Stomach (tissue), 9 donors: Measurements from ENCODE around the gene KHNYN. TPM values are rescaled to one million over a fixed set of nuclear protein-coding genes. Genes with fewer than 3 reads are reported as not detected.

Source experiments
- DNase-seq, 2 donors: peaks; one replicate each; pipeline versions ENCODE4 v3.0.0 to v3.0.0-alpha.2; 2013 to 2019
- H3K27ac ChIP-seq, 5 donors: fragments of 200-600 bp in 4 of 5; sonication (generic) in 4 of 5; one replicate each; pipeline ENCODE4 v1.5.1; 2013 to 2019; ENCODE audit warnings: mild to moderate bottlenecking in 1 of 5, moderate library complexity in 1 of 5
- H3K27me3 ChIP-seq, 3 donors: fragments of 200-600 bp; sonication (generic); one replicate each; pipeline ENCODE4 v1.5.1; 2017 to 2019; ENCODE audit warnings: mixed run types in 1 of 3
- H3K36me3 ChIP-seq, 4 donors: fragments of 200-600 bp; sonication (generic); 1 replicate in 3 of 4; 2 replicates in 1 of 4; pipeline ENCODE4 v1.5.1; 2016 to 2019
- H3K4me1 ChIP-seq, 4 donors: fragments of 200-600 bp; sonication (generic); one replicate each; pipeline ENCODE4 v1.5.1; 2016 to 2019
- H3K4me3 ChIP-seq, 4 donors: fragments of 200-600 bp; sonication (generic) in 3 of 4; one replicate each; pipeline ENCODE4 v1.5.1; 2016 to 2019; ENCODE audit warnings: mild to moderate bottlenecking in 1 of 4
- H3K9me3 ChIP-seq, 4 donors: fragments of 200-600 bp; sonication (generic); one replicate each; pipeline ENCODE4 v1.5.1; 2016 to 2019
- EP300 ChIP-seq: sonication (generic); formaldehyde crosslinking; IDR thresholded peaks from one replicate; pipeline ENCODE4 v1.6.1; 2017; ENCODE audit warnings: antibody characterized with exemption
- POLR2A ChIP-seq, 4 donors: fragments of 450-650 bp; IDR thresholded peaks; one replicate each; pipeline ENCODE4 v1.6.1; 2016; ENCODE audit warnings: antibody characterized with exemption in 4 of 4, control low read depth in 2 of 4, mild to moderate bottlenecking in 1 of 4, moderate library complexity in 1 of 4
- POLR2AphosphoS5 ChIP-seq, 3 donors: sonication (generic); formaldehyde crosslinking; IDR thresholded peaks; one replicate each; pipeline ENCODE4 v1.6.1; 2016; ENCODE audit warnings: antibody characterized with exemption in 3 of 3
- WGBS, 5 donors: extraction: QIAGEN DNeasy Blood & Tissue Kit in 3 of 5; methylation state at CpG; one replicate each; pipeline versions ENCODE4 v1.1.5 to v1.1.7; 2013 to 2018; 5-methylcytosine and 5-hydroxymethylcytosine counted together
- intact Hi-C: fragments of 100-400 bp; cut with DNase I; formaldehyde crosslinking; loops from one replicate; pipeline ENCODE4 v1.15.1; 2023; ENCODE audit warnings: low total_unique reads
- polyA plus RNA-seq, 3 donors: library from polyadenylated mRNA; stranded (reverse); fragments of 200-250 nt; gene quantifications; one replicate each; pipeline ENCODE4 v1.2.3, GENCODE V29; 2013
- total RNA-seq, 5 donors: library from RNA; depleted of rRNA; stranded (reverse); fragments of >200 nt; gene quantifications; one replicate each; pipeline versions ENCODE4 v1.1.0 to v1.2.3, GENCODE V29; 2014 to 2016
- TF ChIP-seq, protein P1 (sequence below), 7 experiments: fragments of 450-650 bp in 4 of 7; fragments of 200-600 bp in 3 of 7; sonication (generic) in 3 of 7; IDR thresholded peaks; one replicate each; pipeline ENCODE4 v1.5.1; 2016 to 2019; ENCODE audit warnings: antibody characterized with exemption in 7 of 7, control low read depth in 2 of 7, mild to moderate bottlenecking in 1 of 7
- donor health status: healthy with polysubstance abuse.
- donor health status: Bipolar disorder and iron deficiency.
- donor health status: healthy.

KHNYN gene
- total and polyA plus RNA-seq, 8 donors = 13.9 to 348 (median 65.5) TPM

DNA sequence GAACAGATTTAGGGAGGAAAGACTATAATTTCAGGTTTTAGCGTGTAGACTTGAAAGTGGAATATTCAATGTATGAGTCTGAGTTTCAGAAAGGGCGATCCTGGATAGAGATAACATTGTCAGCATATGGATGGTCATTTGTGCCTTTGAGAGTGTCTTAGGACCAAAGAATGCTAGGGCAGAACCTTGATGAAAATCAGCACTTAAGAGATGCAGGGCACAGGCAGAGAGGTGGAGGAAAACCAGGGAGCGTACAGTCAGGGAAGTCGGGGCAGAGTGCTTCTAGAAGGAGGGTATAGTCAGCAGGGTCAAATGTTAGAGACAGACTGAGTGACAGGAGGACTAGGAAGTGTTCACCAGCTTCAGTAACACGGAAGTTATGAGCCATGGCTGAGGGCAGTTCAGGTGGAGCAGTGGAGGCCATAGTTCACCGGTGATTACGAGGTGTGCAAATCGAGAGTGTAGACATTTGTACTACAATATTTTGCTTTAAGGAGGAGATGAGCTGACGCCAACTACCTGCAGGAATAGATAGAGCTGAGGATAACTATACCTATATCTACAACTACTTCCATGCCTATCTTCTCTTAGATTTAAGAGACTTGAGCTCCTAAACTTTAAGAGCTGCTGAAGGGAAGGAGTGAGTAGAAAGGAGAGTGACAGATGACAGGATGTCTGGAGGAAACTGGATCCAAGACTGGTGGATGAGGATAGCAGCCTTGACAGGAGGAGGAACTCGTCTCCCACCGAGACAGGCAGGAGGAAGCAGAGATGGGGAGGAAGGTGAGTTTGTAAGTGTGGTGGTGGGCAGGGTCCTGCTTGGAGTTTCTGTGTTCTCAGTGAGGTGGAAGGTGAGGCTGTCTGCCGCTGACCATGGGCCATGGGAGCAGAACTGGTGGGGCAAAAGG is 6.8 kb upstream of the KHNYN start:
- Histone ChIP-seq H3K9me3 (no peaks in the 10 kb centered on the region), H3K4me3 (no peak overlapping the region), H3K27ac (peak overlapping the region in 4 of 5 donors; percentile 19 to 67 (median 50)), H3K27me3 (no peaks in the 10 kb centered on the region), H3K36me3 (no peaks in the 10 kb centered on the region), H3K4me1 (peaks cover 29 to 70% (median 43%) of the 10 kb centered on the region in 4 donors)
- intact Hi-C loops = no loop called here
- no peak for TF ChIP-seq EP300
- peak in 2 of 3 donors; percentile 47 to 54 for TF ChIP-seq POLR2AphosphoS5 (IDR thresholded peaks at IDR 0.05)
- TF ChIP-seq, protein P1, sequence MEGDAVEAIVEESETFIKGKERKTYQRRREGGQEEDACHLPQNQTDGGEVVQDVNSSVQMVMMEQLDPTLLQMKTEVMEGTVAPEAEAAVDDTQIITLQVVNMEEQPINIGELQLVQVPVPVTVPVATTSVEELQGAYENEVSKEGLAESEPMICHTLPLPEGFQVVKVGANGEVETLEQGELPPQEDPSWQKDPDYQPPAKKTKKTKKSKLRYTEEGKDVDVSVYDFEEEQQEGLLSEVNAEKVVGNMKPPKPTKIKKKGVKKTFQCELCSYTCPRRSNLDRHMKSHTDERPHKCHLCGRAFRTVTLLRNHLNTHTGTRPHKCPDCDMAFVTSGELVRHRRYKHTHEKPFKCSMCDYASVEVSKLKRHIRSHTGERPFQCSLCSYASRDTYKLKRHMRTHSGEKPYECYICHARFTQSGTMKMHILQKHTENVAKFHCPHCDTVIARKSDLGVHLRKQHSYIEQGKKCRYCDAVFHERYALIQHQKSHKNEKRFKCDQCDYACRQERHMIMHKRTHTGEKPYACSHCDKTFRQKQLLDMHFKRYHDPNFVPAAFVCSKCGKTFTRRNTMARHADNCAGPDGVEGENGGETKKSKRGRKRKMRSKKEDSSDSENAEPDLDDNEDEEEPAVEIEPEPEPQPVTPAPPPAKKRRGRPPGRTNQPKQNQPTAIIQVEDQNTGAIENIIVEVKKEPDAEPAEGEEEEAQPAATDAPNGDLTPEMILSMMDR (IDR thresholded peaks at IDR 0.05) = no peak
- no peak for TF ChIP-seq POLR2A (IDR thresholded peaks at IDR 0.05)
- peak; percentile 53 to 74 for DNase-seq
- WGBS, 5 donors = 52 to 67% (median 60%) methylated on average over 12 of the region's 12 CpGs

DNA sequence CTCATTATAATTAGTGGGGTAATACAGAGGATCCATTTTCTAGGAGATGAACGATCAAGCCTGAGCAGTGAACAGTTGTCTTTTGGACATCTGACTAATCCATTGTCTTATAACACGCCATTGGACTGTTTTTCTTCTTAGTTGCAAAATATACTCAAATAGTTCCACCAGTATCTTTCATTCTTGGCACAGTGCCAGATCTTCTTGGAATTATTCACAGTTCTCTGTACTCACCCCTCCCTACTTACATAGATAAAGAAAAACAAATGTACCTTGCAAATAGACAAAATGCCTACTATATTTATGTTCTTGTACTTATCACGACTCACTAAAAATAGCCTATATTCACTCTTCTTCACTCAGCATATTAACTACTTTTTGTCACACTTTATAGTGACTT is 4.0 kb upstream of the KHNYN start:
- peaks cover 44 to 74% (median 53%) of the 10 kb centered on the region in 4 donors for H3K4me1 ChIP-seq
- no peaks in the 10 kb centered on the region for H3K36me3 ChIP-seq
- H3K27ac ChIP-seq = peak overlapping the region in 4 of 5 donors; percentile 24 to 99 (median 98)
- no peak overlapping the region for H3K4me3 ChIP-seq
- intact Hi-C loops = no loop called here
- 18 to 27% (median 20%) methylated on average over 3 of the region's 3 CpGs for WGBS, 5 donors
- H3K9me3 ChIP-seq = no peaks in the 10 kb centered on the region
- TF ChIP-seq, protein P1 (IDR thresholded peaks at IDR 0.05) = no peak
- TF ChIP-seq POLR2A (IDR thresholded peaks at IDR 0.05) (no peak), POLR2AphosphoS5 (IDR thresholded peaks at IDR 0.05) (no peak), EP300 (no peak)
- H3K27me3 ChIP-seq = no peaks in the 10 kb centered on the region
- peak in 1 of 2 donors; percentile 75 for DNase-seq

DNA sequence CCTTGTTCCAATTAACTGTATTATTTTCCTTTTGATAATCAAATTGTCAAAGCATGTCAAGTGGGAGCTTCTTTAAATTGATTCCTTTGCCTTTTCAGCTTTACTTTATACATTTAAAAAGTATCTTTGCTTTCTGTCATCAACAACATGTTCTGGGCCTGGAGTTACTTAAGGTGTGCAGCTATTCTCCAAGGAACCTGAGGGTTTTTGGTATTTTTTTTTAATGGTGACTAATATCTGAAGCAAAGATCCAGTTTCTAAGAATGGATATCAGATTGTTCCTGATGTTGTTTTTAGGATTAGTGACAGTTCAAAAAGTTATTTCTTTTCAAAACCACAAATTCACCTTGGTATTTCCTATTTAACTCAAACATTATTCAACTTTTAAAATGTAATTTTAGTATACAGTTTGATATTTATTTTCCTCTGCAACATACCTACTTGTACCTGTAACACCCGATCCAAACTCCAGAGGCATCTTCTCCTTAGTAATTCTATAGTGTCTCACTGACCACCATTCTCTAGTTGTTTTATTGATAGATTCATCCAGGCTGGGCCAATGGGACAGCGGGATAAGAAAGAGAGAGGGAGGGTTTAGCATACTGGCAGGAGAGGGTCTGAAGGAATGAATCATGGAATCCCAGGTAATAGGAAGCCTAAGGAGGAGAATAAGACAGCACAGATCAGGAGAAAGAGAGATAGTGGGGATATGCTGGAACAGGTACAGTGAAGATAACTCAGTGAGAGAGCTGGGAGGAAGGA is 3.4 kb upstream of the KHNYN start:
- Histone ChIP-seq H3K4me1 (peaks cover 50 to 80% (median 59%) of the 10 kb centered on the region in 4 donors), H3K27ac (peak overlapping the region; percentile 81 to 99 (median 98)), H3K27me3 (no peaks in the 10 kb centered on the region), H3K4me3 (no peak overlapping the region), H3K9me3 (no peaks in the 10 kb centered on the region), H3K36me3 (peaks cover 0 to 3% (median 1%) of the 10 kb centered on the region in 4 donors)
- no peak for TF ChIP-seq POLR2AphosphoS5 (IDR thresholded peaks at IDR 0.05)
- TF ChIP-seq, protein P1 (IDR thresholded peaks at IDR 0.05) = no peak
- TF ChIP-seq POLR2A (IDR thresholded peaks at IDR 0.05) = no peak
- no peak for TF ChIP-seq EP300
- intact Hi-C loops = no loop called here
- DNase-seq = no peak
- 42 to 66% (median 55%) methylated on average over 2 of the region's 2 CpGs for WGBS, 5 donors

DNA sequence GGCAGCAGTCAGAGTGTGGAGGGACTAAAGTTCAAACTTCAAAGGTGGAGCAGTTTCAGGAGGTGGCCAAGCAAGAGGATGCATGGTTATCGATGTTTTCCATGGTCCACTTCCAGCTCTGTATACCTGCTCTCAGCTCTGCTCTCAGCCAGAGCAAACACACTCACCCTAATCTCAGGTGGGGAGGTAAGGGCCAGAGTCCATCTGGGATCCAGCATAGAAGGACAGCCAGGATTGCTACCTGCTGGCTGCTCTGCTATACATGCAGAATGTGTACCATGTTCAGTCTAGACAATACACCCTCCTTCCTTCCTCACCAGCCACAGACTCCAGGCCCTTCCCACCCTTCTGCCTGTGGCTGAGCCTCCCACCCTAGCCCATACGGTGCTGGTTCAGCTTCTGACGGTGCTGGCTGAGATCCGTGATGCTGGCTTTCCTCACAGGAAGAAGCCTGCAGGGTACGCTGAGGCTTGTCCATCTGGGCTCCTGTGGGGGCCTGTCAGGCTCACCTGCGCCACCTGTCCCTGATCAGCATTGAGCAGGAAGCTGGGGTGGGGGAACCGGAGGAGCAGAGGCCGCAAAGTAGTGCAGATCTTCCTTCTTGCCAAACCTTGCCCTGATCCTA is 2.7 kb upstream of the KHNYN start:
- no peaks in the 10 kb centered on the region for H3K9me3 ChIP-seq
- peak overlapping the region in 1 of 4 donors; percentile 10 for H3K4me3 ChIP-seq
- H3K36me3 ChIP-seq = peaks cover 3 to 8% (median 7%) of the 10 kb centered on the region in 4 donors
- peaks cover 57 to 85% (median 66%) of the 10 kb centered on the region in 4 donors for H3K4me1 ChIP-seq
- no peaks in the 10 kb centered on the region for H3K27me3 ChIP-seq
- H3K27ac ChIP-seq = peak overlapping the region; percentile 81 to 99 (median 98)
- peak; percentile 78 to 88 for DNase-seq
- TF ChIP-seq EP300 (no peak), POLR2A (IDR thresholded peaks at IDR 0.05) (no peak), POLR2AphosphoS5 (IDR thresholded peaks at IDR 0.05) (peak in 2 of 3 donors; percentile 83 to 84)
- TF ChIP-seq, protein P1 (IDR thresholded peaks at IDR 0.05) = peak in 1 of 7 experiments; percentile 10
- WGBS, 5 donors = 27 to 62% (median 38%) methylated on average over 7 to 8 of the region's 8 CpGs
- intact Hi-C loops = no loop called here
